NCI-H526 treated with DMSO at 0.1 percent for 48 hours (cell line): ENCODE measurements around the gene SYNGR1.

Experiments used
- DNase-seq: peaks from one replicate; lab custom pipeline; 2025; lab: John Stamatoyannopoulos, UW

SYNGR1 gene

GRCh38 chr22:39369186-39369585 is 19.4 kb downstream of the SYNGR1 start:
- no peak for DNase-seq

- DNase-seq: no peak
Measured at GRCh38 chr22:39369586-39369985, 19.8 kb downstream of the SYNGR1 start.

GRCh38 chr22:39371732-39372131 is 21.9 kb downstream of the SYNGR1 start:
- DNase-seq: no peak

GRCh38 chr22:39374191-39374590 is 24.4 kb downstream of the SYNGR1 start:
- DNase-seq: no peak

- no peak for DNase-seq
Measured at GRCh38 chr22:39374801-39375200, 25.0 kb downstream of the SYNGR1 start.

- DNase-seq: no peak
Measured at GRCh38 chr22:39375646-39376045, 25.9 kb downstream of the SYNGR1 start.

- DNase-seq: no peak
Measured at GRCh38 chr22:39379756-39380730, 30.3 kb downstream of the SYNGR1 start.

GRCh38 chr22:39381009-39381755 is 31.4 kb downstream of the SYNGR1 start:
- DNase-seq: no peak

GRCh38 chr22:39381930-39382329 is 32.1 kb downstream of the SYNGR1 start:
- DNase-seq: no peak

GRCh38 chr22:39382410-39382809 is 32.6 kb downstream of the SYNGR1 start:
- DNase-seq: no peak

GRCh38 chr22:39383841-39384625 is 34.2 kb downstream of the SYNGR1 start:
- no peak for DNase-seq

GRCh38 chr22:39384750-39385480 is 35.1 kb downstream of the SYNGR1 start:
- DNase-seq: peak; percentile 13

GRCh38 chr22:39388261-39389011 is 38.6 kb downstream of the SYNGR1 start:
- DNase-seq: peak; percentile 27

- DNase-seq: no peak
Measured at GRCh38 chr22:39389420-39389819, 39.6 kb downstream of the SYNGR1 start.

- no peak for DNase-seq
Measured at GRCh38 chr22:39392341-39392948, 42.7 kb downstream of the SYNGR1 start.

GRCh38 chr22:39395936-39396796 is 46.4 kb downstream of the SYNGR1 start:
- DNase-seq: no peak

- DNase-seq: no peak
Measured at GRCh38 chr22:39396797-39397195, 47.0 kb downstream of the SYNGR1 start.

- DNase-seq: no peak
Measured at GRCh38 chr22:39401301-39401631, 51.5 kb downstream of the SYNGR1 start.

- no peak for DNase-seq
Measured at GRCh38 chr22:39405346-39406085, 55.7 kb downstream of the SYNGR1 start.
